GM21528 (cell line): ENCODE results near the gene EIF3D.

Experiments
- ATAC-seq: cut with Tn5 transposase; IDR thresholded peaks from one replicate; pipeline ENCODE4 v1.9.1; 2021; ENCODE audit warnings: mild to moderate bottlenecking, moderate library complexity; ENCODE audit not compliant: unreplicated experiment, low FRiP score

Gene EIF3D

DNA sequence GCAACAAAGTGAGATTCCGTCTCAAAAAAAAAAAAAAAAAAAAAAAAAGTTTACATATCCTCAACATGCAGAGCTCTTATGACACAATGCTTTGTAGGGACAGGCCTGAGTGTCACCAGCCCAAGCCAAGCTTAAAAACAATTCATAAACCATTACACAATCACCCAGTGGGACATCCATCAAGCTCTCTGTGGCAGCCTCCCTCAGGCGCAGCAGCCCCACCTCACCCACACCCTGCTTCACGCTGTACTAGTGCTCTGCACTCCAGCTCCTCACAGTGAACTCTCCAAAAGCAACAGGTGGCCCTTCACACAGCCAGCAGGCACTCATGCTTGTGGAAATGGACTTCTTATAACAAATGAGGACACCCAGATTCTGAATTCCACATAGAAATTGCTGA lies 18.6 kb downstream of the EIF3D start:
- no peak for ATAC-seq

DNA sequence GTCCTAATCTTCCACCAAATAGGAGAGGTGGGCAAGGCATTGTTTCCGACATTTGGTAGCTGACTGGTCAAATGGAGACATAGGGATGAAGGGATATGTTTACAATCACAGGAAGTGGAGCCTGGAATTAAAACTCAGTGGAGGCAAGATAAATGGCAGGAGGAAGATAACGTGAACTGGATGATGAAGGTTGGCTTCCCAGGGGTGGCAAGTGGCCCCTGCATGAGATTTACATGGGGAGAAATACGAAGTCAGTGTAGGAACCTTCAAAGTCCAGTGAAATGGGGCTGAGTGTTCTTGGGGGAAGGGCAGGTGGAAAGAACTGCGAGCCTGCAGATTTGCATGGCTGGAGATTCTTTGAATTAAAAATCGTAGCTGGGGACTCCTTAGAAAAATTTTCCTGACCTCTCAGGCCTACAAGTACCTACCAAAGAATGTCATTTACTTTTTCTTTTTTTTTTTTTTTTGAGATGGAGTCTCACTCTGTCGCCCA lies 21.4 kb downstream of the EIF3D start:
- no peak for ATAC-seq

DNA sequence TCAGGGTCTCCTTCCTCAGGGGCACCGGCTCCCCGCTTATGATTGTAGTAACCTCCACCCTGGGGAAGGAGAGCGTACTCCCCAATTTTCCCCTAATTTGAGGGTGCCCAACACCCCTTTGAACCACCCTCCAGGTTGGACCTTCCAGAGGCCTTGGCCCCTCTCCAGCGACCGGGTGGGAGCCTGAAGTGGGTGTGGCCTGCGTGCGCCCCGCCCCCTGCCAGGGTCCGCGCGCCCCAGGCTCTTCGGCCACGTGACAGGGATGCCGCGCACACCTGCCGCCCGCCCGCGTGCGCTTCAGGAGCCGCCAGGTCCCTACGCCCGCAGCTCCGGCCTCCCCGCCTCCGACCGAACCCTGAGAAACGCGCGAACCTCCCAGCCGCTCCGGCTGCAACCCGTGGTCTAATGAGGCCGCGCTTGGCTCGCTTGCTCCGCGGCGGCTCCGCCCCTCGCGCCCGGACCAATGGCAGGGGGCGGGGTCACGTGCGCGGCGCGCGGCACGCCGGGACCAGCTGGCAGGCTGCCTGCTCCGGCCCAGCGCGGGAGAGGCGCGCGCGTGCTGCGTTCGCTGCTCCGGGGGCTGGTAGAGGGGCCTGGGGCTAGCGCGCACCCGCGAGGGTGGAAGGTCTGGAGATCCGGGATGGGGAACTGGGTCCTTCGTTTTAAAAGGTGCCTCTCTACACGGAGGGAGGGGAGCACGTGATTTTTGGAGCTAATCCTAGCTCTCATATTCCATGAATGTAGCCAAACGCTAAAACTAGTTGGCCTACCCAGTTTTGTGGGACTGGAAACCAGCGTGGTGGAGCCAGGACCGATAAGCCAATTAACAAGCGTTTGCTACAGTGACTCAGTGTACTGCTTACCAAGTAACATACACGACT lies 22.1 kb downstream of the EIF3D start, which contains the start of gene FOXRED2:
Gene FOXRED2 (minus strand): TSS at position 404 of the 881 bp plus-strand sequence. CDS start 618 bp downstream, outside the sequence.
- ATAC-seq: peak; percentile 70

DNA sequence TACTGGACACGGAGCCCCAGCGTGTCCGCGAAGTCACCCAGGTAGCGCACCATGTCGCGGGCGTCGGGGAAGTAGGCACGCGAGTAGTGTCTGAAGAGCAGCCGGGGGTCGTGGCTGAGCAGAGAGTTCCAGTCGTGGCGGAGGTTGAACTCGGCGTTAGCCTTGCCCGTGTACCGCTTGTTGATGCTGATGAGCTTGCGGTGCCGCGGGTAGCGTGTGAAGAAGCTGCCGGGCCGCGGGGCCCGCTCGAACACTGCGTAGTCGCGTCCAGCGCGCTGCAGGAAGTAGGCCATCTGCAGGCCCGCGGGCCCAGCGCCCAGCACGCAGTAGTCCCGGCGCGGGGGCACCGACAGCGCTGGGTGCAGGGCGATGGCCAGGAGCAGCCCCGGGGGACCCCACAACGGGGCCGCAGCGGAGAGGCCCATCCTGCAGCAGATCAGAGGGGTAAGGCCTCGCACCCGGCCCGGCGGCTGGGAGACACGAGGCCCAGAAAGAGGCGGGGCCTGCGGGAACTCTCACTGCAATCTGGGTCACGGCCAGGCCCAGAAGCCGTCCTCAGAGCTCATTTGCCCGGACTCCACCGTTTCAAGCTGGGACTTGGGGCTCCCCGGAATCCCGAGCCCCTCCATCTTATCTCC lies 22.8 kb downstream of the EIF3D start:
- ATAC-seq: no peak

DNA sequence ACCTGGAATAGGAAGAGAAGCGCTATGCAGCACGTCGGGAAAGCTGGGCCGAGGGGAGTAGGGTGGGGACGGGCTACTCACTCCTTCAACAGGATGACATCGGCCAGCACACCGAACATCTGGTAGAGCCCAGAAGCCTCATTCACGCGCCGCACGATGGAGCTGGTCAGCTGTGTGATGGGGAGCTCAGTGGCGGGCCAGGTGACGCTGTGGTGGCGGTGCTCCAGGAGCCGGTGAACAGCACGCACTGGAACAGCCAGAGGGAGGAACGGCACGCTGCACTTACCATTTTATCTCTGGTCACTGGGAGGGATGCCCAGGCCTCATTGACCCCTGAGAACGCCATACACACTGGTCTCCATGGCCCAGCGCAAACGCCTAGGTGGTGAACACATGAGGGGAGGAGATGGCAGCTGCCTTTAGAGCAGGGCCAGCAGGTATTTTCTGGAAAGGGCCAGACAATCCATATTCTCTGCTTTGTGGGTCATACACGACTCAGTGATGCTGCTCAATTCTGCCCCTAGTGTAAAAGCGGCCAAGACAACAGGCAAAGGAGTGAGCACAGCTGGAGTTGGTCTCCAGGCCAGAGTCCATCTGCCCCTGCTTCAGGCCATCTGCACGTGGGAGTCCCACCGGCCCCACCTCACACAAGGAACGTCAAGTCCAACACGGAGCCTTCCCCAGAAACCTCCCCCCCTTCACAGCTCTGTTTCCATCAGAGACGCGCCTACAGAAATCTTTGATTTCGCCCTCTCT lies 30.9 kb downstream of the EIF3D start:
- no peak for ATAC-seq

DNA sequence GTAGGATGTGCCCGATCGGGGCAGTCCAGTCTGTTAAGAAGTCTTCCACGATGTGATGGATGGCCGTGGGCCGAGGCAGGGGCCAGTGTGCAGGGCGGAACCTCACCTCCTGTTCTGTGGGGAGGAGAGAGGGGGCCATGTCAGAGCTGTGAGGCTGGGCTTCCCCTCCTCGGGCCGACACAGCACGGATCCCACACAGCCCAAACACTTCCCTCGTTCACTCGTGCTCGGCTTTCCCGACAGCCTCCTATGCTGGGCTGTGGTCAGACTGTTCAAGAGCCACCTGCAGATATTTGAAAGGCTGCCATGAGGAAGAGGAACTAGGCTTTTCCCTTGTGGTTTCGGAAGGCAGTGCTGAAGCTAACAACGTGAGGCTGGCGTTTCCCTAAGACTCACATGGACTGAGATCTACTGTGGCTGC lies 35.3 kb downstream of the EIF3D start:
- peak; percentile 53 for ATAC-seq

DNA sequence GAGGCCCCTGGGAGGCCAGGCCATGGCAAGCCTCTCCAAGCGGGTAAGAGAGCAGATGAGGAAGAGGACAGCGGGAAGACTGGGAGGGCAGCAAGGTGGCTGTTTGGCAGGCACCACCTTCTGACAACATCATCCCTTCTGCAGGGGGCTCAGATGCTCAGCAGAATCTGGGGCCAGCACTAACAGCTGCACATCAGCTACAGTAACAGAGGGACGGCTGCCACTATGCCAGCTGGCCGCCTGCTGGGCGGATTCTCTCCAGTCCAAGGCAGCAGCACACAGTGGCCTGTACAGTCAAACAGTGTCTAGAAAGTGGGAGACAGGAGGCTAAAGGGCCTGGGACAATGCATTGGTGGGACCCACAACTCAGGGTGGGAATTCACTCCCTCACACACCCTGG lies 36.9 kb downstream of the EIF3D start:
- ATAC-seq: no peak

DNA sequence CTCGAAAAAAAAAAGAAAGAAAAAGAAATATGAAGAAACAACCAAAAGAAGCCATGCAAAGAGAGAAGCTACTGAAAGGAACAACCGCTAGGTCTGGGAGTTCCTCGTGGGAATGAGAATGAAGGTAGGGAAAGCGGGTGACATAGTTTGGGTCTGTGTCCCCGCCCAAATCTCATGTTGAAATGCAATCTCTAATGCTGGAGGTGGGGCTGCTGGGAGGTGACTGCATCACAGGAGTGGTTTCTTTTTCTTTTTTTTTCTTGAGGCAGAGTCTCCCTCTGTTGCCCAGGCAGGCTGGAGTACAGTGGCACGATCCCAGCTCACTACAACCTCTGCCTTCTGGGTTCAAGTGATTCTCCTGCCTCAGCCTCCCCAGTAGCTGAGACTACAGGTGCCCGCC lies 37.8 kb downstream of the EIF3D start:
- no peak for ATAC-seq

DNA sequence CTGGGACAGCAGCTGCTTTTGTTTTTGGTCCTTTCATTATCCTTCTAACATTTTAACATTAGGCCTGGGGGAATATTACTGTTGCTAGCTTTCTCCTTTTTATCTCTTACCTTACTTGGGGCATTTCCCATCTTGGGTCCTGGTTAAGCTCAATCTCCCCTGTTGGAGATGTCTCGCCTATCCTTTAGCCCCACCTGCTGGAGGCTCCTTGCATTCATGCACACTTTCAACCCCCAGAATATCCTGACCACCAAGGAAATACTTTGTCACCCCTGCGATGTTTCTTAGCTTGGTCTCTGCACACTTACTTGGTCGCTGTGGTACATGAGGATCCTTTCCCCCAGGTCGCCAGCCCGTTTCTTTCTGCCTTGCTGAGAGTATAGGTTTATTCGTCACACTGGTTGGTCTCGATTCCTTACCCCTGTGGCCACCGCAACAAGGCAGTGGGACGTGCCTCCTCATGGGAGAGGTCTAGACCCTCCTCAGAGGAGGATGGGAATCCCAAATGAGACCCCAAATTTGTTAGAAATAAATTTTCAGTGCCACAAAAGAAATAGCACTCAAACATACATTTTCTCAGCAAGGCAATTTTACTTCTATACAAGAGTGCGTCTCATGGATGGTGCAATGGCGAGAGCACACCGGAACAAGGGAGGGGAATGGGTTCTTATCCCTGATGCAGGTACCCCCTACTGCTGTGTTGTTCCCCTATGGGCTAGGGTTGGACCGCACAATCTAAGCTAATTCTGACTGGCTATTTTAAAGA lies 42.2 kb downstream of the EIF3D start:
- no peak for ATAC-seq

DNA sequence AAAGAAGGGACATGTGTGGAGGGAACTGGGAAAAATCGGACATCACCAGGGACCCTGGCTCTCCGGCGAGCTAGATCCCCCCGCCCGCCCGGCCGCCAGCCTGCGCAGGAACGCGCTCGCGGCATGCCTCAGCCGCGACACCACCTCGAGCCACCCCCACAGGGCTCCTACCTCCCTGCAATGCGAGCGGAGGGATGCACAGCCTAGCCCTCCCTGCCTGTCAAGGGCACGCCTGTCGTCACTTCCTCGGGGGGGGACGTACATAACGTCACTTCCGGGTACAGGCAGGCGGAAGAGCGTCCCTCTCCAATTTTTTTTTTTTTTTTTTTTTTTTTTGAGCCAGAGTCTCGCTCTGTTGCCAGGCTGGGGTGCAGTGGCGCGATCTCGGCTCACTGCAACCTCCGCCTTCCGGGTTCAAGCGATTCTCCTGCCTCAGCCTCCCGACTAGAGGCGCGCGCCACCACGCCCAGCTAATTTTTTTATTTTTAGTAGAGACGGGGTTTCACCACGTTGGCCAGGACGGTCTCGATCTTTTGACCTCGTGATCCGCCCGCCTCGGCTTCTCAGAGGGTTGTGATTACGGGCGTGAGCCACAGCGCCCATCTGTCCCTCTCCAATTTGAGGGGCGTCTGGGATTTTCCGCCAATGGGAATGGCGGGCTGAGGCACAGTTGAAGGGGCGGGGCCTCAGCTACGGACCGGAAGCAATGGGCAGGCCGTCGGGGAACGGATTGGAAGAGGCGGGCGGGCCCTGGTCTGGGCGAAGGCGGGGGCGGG lies 47.4 kb downstream of the EIF3D start, which contains the start of gene TXN2:
Gene TXN2 (minus strand): TSS at position 248 of the 776 bp plus-strand sequence. CDS start 803 bp downstream, outside the sequence.
- peak; percentile 81 for ATAC-seq

DNA sequence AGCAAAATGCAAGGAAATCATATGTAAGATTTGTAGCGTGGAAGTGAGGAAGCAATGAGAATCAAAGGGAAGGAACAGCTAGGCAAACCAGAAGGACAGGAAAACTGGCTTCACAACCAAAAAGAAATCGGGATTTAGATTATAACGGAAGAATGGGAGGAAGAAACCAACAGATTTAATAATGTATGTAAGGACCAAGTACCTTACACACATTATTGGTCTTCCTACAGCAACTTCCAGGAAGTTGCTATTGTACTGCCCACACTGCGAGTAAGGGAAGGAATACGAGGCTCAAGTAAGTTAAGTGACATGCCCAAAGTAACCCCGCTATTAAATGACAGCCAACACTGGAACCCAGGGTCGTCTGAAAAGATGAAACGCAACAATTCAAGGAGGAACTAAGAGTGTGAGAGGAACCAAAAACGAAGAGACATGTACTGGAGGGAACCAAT lies 48.0 kb downstream of the EIF3D start:
- peak; percentile 4 for ATAC-seq

DNA sequence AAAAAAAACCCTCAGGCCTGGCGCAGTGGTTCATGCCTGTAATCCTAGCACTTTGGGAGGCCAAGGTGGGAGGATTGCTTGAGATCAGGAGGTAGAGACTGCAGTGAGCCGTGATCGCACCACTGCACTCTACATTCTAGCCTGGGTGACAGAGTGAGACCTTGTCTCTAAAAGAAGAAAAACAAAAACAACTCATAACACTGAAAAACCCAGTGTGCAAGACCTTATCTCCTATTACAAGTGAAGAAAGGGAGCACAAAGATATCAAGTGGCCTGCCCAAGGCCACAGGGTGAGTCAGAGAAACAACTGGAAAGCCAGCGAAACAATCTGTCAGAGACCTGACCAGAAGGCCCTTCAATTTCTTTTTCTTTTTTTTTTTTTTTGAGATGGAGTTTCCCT lies 50.0 kb downstream of the EIF3D start:
- ATAC-seq: no peak

DNA sequence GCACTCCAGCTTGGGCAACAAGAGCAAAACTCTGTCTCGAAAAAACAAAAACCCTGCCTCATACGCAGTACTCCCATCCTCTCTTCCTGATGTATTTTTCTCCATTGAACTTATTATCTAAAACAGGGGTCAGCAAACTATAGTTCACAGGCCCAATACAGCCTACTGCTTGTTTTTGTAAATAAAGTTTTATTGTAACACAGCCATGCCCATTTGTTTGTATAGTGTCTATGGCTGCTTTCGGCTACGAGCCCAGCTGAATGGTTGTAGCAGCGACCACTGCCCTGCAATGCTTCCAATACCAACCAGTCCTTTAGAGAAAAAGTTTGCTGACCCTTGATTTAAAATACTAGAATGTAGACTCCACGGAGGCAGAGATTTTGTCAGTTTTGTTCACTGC lies 53.6 kb downstream of the EIF3D start:
- ATAC-seq: no peak

DNA sequence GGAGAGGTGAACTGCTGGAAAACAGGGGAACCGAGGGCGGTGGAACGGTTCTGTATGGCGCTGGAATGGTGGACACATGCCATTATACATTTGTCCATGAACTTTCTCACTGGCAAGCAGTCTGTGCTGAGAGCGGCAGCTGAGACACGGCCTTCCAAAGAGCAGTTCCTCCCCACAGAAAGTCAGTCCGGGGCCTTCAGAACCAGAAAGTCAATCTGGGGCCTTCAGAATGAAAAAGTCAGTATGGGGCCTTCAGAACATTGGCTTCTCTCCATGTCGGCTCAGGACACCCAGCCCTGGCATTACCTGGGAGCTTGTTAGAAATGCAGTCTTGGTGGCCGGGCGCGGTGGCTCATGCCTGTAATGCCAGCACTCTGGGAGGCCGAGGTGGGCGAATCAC lies 56.3 kb downstream of the EIF3D start:
- no peak for ATAC-seq

DNA sequence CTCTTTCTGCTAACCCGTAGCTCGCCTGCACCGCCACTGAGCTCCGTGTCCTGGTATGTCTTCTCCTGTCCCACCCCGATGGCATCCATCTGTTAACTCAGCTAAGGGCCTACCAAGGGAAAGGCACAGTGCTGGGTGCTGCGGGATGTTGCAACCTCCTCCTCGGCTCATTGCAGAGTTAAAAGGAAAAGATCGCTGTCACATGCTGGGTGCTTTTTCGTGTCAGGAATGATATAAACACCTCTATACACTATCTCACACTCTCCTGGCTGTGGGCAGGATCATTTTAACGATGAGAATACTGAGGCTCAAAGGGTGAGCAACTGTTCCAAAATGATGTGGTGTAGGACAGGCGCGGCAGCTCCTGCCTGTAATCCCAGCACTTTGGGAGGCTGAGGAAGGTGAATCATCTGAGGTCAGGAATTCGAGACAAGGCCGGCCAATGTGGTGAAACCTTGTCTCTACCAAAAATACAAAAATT lies 57.6 kb downstream of the EIF3D start:
- no peak for ATAC-seq

DNA sequence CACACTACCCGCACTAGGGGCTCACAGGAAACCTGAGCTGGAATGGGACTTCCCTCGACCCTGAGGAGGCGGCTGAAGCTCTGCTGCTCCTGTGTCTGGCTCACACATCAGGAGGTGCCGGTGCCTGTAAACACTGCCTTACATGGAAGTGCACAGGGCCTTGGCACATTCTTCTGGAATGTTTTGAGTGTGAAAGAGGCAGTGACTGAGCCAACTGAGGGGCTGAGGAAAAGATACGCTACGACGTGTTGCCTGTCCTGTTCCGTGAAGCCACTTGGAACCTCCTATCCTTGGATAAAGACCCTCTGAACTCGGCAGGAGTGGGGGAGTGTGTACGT lies 58.0 kb downstream of the EIF3D start:
- no peak for ATAC-seq

DNA sequence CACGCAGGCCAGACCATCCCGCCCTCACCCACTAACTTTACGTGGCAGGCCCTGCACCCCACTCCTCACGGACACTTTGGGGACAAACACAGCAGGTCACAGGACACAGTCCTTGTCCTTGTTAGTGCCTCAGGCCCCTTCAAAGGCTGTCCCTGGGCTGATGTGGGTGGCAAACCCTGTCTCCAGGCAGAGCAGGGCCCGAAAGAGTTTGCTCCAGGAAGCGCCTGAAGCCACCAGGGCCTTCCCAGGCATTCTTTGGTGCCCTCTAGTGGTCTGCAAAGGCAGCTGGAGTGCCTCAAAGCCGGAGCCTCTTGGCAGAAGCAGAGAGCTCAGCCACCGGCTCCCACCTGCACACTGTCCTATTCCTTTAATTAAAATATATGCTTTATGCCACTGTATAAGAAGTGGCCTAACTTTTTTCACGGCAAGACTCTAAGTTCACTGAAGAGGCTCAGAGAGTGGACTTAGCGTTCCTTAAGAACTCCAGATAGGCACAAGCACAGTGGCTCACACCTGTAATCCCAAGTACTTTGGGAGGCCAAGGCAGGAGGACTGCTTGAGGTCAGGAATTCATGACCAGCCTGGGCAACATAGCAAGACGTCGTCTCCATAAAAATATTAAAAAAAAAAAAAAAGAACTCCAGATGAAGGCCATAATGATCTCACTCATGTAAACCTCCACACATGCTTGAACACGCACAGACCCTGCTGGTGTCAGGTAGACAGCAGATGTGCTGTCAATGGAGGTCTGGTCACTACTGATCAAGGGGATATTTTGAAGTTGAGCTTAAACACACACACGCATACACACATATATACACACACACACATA lies 58.6 kb downstream of the EIF3D start:
- ATAC-seq: no peak

DNA sequence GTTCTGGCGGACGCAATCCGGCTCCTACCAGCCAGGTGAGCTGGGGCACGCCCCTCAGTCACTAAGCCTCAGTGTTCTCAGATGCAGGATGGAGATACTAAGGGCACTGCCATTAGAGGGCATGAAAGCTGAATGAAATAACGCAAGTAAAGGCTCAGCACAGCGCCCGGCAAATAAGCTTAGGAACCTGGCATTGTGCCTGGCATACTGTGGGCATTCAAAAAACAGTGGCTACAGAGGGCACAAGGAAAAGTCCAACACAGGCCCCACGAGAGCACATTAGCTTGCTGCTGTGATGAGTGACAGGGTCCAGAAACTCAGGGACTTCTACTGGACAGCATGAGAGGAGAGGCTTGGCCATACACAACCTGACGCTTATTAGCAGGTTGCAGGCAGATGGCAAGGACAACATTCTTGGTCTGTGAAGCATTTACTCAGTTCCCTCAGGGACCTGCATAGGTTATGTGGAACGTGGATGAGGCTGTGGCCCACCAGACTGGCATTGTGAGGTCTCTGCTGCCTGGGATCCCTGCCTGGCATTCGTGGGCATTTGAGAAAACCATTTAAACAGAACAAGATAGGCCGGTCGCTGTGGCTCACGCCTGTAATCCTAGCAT lies 59.8 kb downstream of the EIF3D start:
- no peak for ATAC-seq
